Neuronal stem cell (in vitro differentiated cells): ENCODE data around the gene ZNF618.
A peak's percentile ranks its signal among the peaks of the same experiment; 100 is the strongest.

ENCODE experiments used
- DNase-seq: peaks from one replicate; pipeline ENCODE4 v3.0.0-alpha.2; 2013; ENCODE audit warnings: low spot score
- H2AFZ ChIP-seq: one replicate; pipeline ENCODE4 v1.6.1; 2013; ENCODE audit warnings: mild to moderate bottlenecking, low read length, inconsistent platforms
- H2AK5ac ChIP-seq: 2 replicates; pipeline ENCODE4 v1.6.1; 2013; ENCODE audit warnings: low read depth, mild to moderate bottlenecking, inconsistent platforms, low read length, moderate library complexity, mixed read lengths
- H2BK120ac ChIP-seq: 2 replicates; pipeline ENCODE4 v1.6.1; 2013; ENCODE audit warnings: low read depth, mild to moderate bottlenecking, inconsistent platforms, low read length, moderate library complexity, mixed read lengths
- H2BK12ac ChIP-seq: one replicate; pipeline ENCODE4 v1.6.1; 2013; ENCODE audit warnings: low read length, inconsistent platforms
- H2BK15ac ChIP-seq: 2 replicates; pipeline ENCODE4 v1.6.1; 2013; ENCODE audit warnings: mild to moderate bottlenecking, low read length, inconsistent platforms, mixed read lengths
- H2BK5ac ChIP-seq: one replicate; pipeline ENCODE4 v1.6.1; 2013; ENCODE audit warnings: inconsistent platforms, mild to moderate bottlenecking, low read length, moderate library complexity
- H3K14ac ChIP-seq: one replicate; pipeline ENCODE4 v1.6.1; 2013; ENCODE audit warnings: low read length, inconsistent platforms
- H3K18ac ChIP-seq: 2 replicates; pipeline ENCODE4 v1.6.1; 2013; ENCODE audit warnings: low read length, inconsistent platforms
- H3K23ac ChIP-seq: 2 replicates; pipeline ENCODE4 v1.6.1; 2013; ENCODE audit warnings: low read depth, mild to moderate bottlenecking, mixed read lengths, low read length, inconsistent platforms; ENCODE audit not compliant: poor library complexity
- H3K27ac ChIP-seq: replicated peaks from 3 replicates; pipeline ENCODE4 v1.5.1; 2013; ENCODE audit warnings: low read length, inconsistent platforms
- H3K27me3 ChIP-seq, 3 experiments: 2 replicates each; pipeline ENCODE4 v1.6.1; 2013; ENCODE audit warnings: low read length in 3 of 3, mild to moderate bottlenecking in 2 of 3, inconsistent platforms in 1 of 3, low read depth in 1 of 3, mixed read lengths in 1 of 3, moderate library complexity in 1 of 3; ENCODE audit not compliant: control insufficient read depth in 3 of 3, insufficient read depth in 3 of 3
- H3K36me3 ChIP-seq, 2 donors: replicated peaks in 1 of 2; 2 replicates each; pipeline ENCODE4 v1.6.1; 2013; ENCODE audit warnings: low read length in 2 of 2; ENCODE audit not compliant: control insufficient read depth in 2 of 2, insufficient read depth in 2 of 2
- H3K4ac ChIP-seq: 2 replicates; pipeline ENCODE4 v1.6.1; 2013; ENCODE audit warnings: inconsistent platforms, mild to moderate bottlenecking, low read length, moderate library complexity
- H3K4me1 ChIP-seq, 2 donors: 1 replicate in 1 of 2; 2 replicates in 1 of 2; pipeline ENCODE4 v1.6.1; 2013; ENCODE audit warnings: low read length in 2 of 2, low read depth in 1 of 2; ENCODE audit not compliant: control insufficient read depth in 2 of 2, insufficient read depth in 1 of 2
- H3K4me2 ChIP-seq: one replicate; pipeline ENCODE4 v1.6.1; 2013; ENCODE audit warnings: mild to moderate bottlenecking, low read length, inconsistent platforms; ENCODE audit not compliant: insufficient read depth, poor library complexity, severe bottlenecking
- H3K4me3 ChIP-seq, 2 donors: 2 replicates each; pipeline ENCODE4 v1.5.1; 2013; ENCODE audit warnings: low read length in 2 of 2, mild to moderate bottlenecking in 2 of 2, inconsistent platforms in 1 of 2, moderate library complexity in 1 of 2
- H3K79me1 ChIP-seq: one replicate; pipeline ENCODE4 v1.6.1; 2013; ENCODE audit warnings: low read depth, mild to moderate bottlenecking, inconsistent platforms, low read length, moderate library complexity
- H3K9ac ChIP-seq: one replicate; pipeline ENCODE4 v1.6.1; 2013; ENCODE audit warnings: mild to moderate bottlenecking, low read depth, low read length, inconsistent platforms; ENCODE audit not compliant: poor library complexity
- H3K9me3 ChIP-seq, 2 donors: replicated peaks in 1 of 2; 2 replicates each; pipeline versions ENCODE3 to v1.6.1; 2013; ENCODE audit warnings: low read length in 2 of 2, mild to moderate bottlenecking in 2 of 2, inconsistent platforms in 1 of 2, low read depth in 1 of 2, mixed read lengths in 1 of 2, moderate library complexity in 1 of 2; ENCODE audit not compliant: control insufficient read depth in 2 of 2, insufficient read depth in 1 of 2
- H4K8ac ChIP-seq: one replicate; pipeline ENCODE4 v1.6.1; 2013; ENCODE audit warnings: low read depth, mild to moderate bottlenecking, inconsistent platforms, low read length, moderate library complexity
- H4K91ac ChIP-seq: one replicate; pipeline ENCODE4 v1.6.1; 2013; ENCODE audit warnings: low read length, low read depth, mild to moderate bottlenecking, inconsistent platforms; ENCODE audit not compliant: poor library complexity
- WGBS, 2 donors: extraction: QIAGEN DNeasy Blood & Tissue Kit; methylation state at CpG; one replicate each; pipeline ENCODE4 v1.1.7; 2013; ENCODE audit warnings: missing lambda C conversion rate in 2 of 2, mixed read lengths in 1 of 2; ENCODE audit not compliant: insufficient read length in 2 of 2, insufficient replicate concordance in 1 of 2; ENCODE audit errors: extremely low coverage in 2 of 2; 5-methylcytosine and 5-hydroxymethylcytosine counted together

Gene ZNF618

DNA sequence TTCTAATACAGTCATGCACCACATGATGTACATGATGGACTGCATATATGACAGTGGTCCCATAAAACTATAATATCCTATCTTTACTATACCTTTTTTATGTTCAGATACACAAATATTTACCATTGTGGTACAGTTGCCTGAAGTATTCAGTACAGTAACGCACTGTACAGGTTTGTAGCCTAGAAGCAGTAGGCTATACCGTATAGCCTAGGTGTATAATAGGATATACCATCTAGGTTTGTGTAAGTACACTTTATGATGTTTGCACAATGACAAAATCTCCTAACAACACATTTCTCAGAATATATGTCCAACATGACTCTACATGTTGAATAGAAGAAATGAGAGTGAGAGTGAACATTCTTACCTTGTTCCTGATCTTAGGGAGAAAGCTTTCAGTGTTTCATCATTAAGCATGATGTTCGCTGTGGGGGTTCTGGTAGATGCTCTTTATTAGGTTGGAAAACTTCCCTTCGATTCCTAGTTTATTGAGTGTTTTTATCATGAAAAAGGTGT lies 170.2 kb downstream of the ZNF618 start:
- Histone ChIP-seq H3K4me3 (no peak overlapping the region), H3K79me1 (peaks cover 4% of the 10 kb centered on the region), H3K4ac (no peak overlapping the region), H4K91ac (no peak overlapping the region), H3K9me3 (peaks cover 0 to 5% of the 10 kb centered on the region in 2 donors), H3K14ac (no peak overlapping the region), H3K18ac (no peak overlapping the region), H2BK120ac (no peak overlapping the region), H3K23ac (no peak overlapping the region), H3K4me2 (no peak overlapping the region), H2AK5ac (no peak overlapping the region), H3K4me1 (no peaks in the 10 kb centered on the region), H2BK15ac (no peak overlapping the region), H2BK5ac (no peak overlapping the region), H4K8ac (no peak overlapping the region), H3K36me3 (peaks cover 24 to 71% of the 10 kb centered on the region in 2 donors), H2BK12ac (no peak overlapping the region), H3K27ac (no peak overlapping the region), H2AFZ (no peak overlapping the region), H3K9ac (no peak overlapping the region), H3K27me3 (no peaks in the 10 kb centered on the region)
- DNase-seq = no peak
- no CpG with 5 or more reads among the region's 4 CpGs for WGBS, 2 donors

DNA sequence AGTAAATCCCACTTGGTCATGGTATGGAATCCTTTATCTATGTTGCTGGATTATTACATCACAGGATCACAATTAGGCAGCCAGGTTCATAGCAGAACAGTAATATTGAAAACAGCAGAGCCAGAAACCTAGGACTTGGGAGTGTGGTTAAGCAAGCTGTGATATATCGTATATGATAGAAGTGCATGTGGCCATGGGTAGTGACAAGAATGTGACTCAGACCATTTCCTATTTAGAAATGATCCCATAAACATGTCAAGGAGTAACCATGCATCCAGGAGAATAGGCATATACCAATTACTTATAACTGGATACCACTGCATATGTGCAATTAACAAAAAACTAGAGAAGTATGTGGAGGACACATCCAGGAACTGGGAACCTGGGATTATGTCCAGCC lies 170.8 kb downstream of the ZNF618 start:
- H3K4me1 ChIP-seq = no peaks in the 10 kb centered on the region

GRCh38 chr9:114047717-114048116 lies 171.6 kb downstream of the ZNF618 start:
- Histone ChIP-seq H2BK5ac (no peak overlapping the region), H3K4me2 (no peak overlapping the region), H3K23ac (no peak overlapping the region), H3K79me1 (peaks cover 4% of the 10 kb centered on the region), H3K18ac (no peak overlapping the region), H2BK120ac (no peak overlapping the region), H4K91ac (no peak overlapping the region), H3K9ac (no peak overlapping the region), H3K27ac (no peak overlapping the region), H2AK5ac (no peak overlapping the region), H3K36me3 (peaks cover 31 to 78% of the 10 kb centered on the region in 2 donors), H3K9me3 (peaks cover 0 to 5% of the 10 kb centered on the region in 2 donors), H2BK12ac (no peak overlapping the region), H2AFZ (no peak overlapping the region), H3K4me1 (no peaks in the 10 kb centered on the region), H3K4ac (no peak overlapping the region), H3K14ac (no peak overlapping the region), H2BK15ac (no peak overlapping the region), H4K8ac (no peak overlapping the region), H3K4me3 (no peak overlapping the region), H3K27me3 (no peaks in the 10 kb centered on the region)
- DNase-seq = no peak
- WGBS, 2 donors = no CpG with 5 or more reads among the region's 3 CpGs

More for the DNA sequence above, 170.8 kb downstream of the ZNF618 start:
- Histone ChIP-seq H3K4ac (no peak overlapping the region), H2BK120ac (no peak overlapping the region), H3K4me3 (no peak overlapping the region), H2BK5ac (no peak overlapping the region), H3K27ac (no peak overlapping the region), H3K27me3 (no peaks in the 10 kb centered on the region), H3K36me3 (peaks cover 29 to 77% of the 10 kb centered on the region in 2 donors), H3K14ac (no peak overlapping the region), H3K4me2 (no peak overlapping the region), H2AFZ (no peak overlapping the region), H4K8ac (no peak overlapping the region), H3K79me1 (peaks cover 4% of the 10 kb centered on the region), H3K9me3 (peaks cover 0 to 5% of the 10 kb centered on the region in 2 donors), H3K23ac (no peak overlapping the region), H2BK15ac (no peak overlapping the region), H3K9ac (no peak overlapping the region), H2BK12ac (no peak overlapping the region), H4K91ac (no peak overlapping the region), H3K18ac (no peak overlapping the region), H2AK5ac (no peak overlapping the region)
- no peak for DNase-seq
- WGBS, 2 donors = no CpG with 5 or more reads among the region's 1 CpG

DNA sequence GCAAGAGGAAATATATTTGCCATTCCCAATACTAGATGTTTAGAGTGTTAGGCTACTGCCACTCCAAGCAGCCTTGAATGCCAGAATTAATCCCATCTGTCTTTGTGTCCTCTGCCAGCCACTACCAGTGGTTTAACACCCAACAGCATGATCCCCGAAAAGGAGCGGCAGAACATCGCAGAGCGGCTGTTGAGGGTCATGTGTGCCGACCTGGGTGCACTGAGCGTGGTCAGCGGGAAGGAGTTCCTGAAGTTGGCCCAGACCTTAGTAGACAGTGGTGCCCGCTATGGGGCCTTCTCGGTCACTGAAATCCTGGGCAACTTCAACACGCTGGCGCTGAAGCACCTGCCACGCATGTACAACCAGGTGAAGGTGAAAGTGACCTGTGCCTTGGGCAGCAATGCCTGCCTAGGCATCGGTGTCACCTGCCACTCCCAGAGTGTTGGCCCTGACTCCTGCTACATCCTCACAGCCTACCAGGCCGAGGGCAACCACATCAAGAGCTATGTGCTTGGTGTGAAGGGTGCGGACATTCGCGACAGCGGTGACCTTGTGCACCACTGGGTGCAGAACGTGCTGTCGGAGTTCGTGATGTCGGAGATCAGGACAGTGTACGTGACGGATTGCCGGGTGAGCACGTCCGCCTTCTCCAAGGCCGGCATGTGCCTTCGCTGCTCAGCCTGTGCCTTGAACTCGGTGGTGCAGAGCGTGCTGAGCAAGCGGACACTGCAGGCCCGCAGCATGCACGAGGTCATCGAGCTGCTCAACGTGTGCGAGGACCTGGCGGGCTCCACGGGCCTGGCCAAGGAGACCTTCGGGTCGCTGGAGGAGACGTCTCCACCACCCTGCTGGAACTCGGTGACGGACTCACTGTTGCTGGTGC lies 172.7 kb downstream of the ZNF618 start:
- Histone ChIP-seq H3K79me1 (peaks cover 4% of the 10 kb centered on the region), H3K23ac (peak overlapping the region; percentile 87), H3K4ac (no peak overlapping the region), H2BK5ac (no peak overlapping the region), H3K9me3 (no peaks in the 10 kb centered on the region), H3K14ac (peak overlapping the region; percentile 74), H4K8ac (no peak overlapping the region), H4K91ac (no peak overlapping the region), H3K27ac (no peak overlapping the region), H3K4me1 (no peaks in the 10 kb centered on the region), H2AFZ (no peak overlapping the region), H3K4me2 (no peak overlapping the region), H3K9ac (peak overlapping the region; percentile 12), H3K27me3 (no peaks in the 10 kb centered on the region), H2AK5ac (no peak overlapping the region), H2BK15ac (no peak overlapping the region), H3K18ac (no peak overlapping the region), H2BK120ac (no peak overlapping the region), H3K4me3 (peak overlapping the region in 1 of 2 donors; percentile 62), H3K36me3 (peaks cover 39 to 80% of the 10 kb centered on the region in 2 donors), H2BK12ac (no peak overlapping the region)
- DNase-seq = no peak
- WGBS, 2 donors = no CpG with 5 or more reads among the region's 44 CpGs
